ENCODE results near the gene PCCB.

Gene PCCB

GRCh38 chr3:136276049-136276755 lies 26.1 kb downstream of the PCCB start:
- TF ChIP-seq CSRNP3 (CRISPR knock-in tag; IDR thresholded peaks at IDR 0.05), result no peak
- no peak for TF ChIP-seq POU6F1 (CRISPR knock-in tag; IDR thresholded peaks at IDR 0.05; ENCODE audit: borderline replicate concordance, low read depth)
- TF ChIP-seq TCF4 (CRISPR knock-in tag; IDR thresholded peaks at IDR 0.05; ENCODE audit: borderline replicate concordance), result no peak
- no peak for TF ChIP-seq RARB (CRISPR knock-in tag; IDR thresholded peaks at IDR 0.05)
- no peak for TF ChIP-seq OSR1 (CRISPR knock-in tag; IDR thresholded peaks at IDR 0.05)
- TF ChIP-seq, protein P1, sequence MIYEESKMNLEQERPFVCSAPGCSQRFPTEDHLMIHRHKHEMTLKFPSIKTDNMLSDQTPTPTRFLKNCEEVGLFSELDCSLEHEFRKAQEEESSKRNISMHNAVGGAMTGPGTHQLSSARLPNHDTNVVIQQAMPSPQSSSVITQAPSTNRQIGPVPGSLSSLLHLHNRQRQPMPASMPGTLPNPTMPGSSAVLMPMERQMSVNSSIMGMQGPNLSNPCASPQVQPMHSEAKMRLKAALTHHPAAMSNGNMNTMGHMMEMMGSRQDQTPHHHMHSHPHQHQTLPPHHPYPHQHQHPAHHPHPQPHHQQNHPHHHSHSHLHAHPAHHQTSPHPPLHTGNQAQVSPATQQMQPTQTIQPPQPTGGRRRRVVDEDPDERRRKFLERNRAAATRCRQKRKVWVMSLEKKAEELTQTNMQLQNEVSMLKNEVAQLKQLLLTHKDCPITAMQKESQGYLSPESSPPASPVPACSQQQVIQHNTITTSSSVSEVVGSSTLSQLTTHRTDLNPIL (CRISPR knock-in tag; IDR thresholded peaks at IDR 0.05; ENCODE audit: low read depth), result no peak
- TF ChIP-seq ESRRG (CRISPR knock-in tag; IDR thresholded peaks at IDR 0.05), result no peak
- no peak for TF ChIP-seq TOX (CRISPR knock-in tag; IDR thresholded peaks at IDR 0.05; ENCODE audit: borderline replicate concordance)
- no peak for TF ChIP-seq ZNF8 (CRISPR knock-in tag; IDR thresholded peaks at IDR 0.05)
- no peak for TF ChIP-seq ARNTL (CRISPR knock-in tag; IDR thresholded peaks at IDR 0.05; ENCODE audit: borderline replicate concordance, low read depth)
- ATAC-seq, result no peak

DNA sequence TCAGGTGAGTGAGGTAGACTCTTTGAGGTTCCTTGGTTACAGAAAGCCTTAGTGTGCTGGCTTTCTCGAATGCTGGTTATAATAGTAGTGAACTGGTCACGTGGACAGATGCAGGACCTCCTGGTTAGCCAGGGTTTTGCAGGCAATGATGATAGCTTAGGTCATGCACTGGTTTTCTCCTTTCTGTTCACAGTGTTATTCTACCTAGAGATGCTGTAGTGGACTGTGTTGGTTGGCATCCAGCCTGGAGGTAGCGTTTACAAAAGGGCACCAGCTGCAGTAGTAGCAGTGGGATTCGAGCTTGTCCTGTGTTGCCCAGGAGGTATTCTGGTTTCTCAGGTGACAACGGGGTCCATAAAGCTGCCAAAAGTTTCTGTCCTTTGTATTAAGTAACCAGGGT lies 27.0 kb downstream of the PCCB start:
- no peak for ATAC-seq
- no peak for TF ChIP-seq CSRNP3 (CRISPR knock-in tag; IDR thresholded peaks at IDR 0.05)
- no peak for TF ChIP-seq ARNTL (CRISPR knock-in tag; IDR thresholded peaks at IDR 0.05; ENCODE audit: borderline replicate concordance, low read depth)
- TF ChIP-seq TOX (CRISPR knock-in tag; IDR thresholded peaks at IDR 0.05; ENCODE audit: borderline replicate concordance), result no peak
- no peak for TF ChIP-seq ZNF565 (CRISPR knock-in tag; conservative IDR thresholded peaks at IDR 0.05; ENCODE audit: low read depth)
- no peak for TF ChIP-seq ZNF8 (CRISPR knock-in tag; IDR thresholded peaks at IDR 0.05)

DNA sequence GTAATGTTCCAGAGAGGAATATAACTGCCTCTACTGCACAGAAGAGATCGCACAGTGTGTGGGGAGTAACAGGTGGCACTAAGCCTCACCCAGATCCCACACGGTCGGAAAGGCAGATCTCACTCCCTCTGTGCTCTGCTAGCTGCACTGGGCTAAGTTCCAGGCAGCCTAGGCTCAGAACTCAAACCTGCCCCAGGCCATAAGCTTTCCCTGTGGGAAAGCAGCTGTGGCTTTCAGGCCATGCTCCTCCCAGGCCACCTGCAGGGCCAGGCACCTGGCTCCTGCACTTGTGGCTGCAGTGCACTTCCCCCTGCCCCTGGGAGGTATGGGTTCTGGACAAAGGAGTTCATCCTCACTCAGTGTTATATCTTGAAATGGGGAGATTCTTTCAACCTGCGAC lies 27.5 kb downstream of the PCCB start:
- no peak for ATAC-seq
- no peak for TF ChIP-seq POU6F1 (CRISPR knock-in tag; IDR thresholded peaks at IDR 0.05; ENCODE audit: borderline replicate concordance, low read depth)
- TF ChIP-seq BACH2 (CRISPR knock-in tag; IDR thresholded peaks at IDR 0.05; ENCODE audit: borderline replicate concordance), result no peak
- no peak for TF ChIP-seq TOX (CRISPR knock-in tag; IDR thresholded peaks at IDR 0.05; ENCODE audit: borderline replicate concordance)

DNA sequence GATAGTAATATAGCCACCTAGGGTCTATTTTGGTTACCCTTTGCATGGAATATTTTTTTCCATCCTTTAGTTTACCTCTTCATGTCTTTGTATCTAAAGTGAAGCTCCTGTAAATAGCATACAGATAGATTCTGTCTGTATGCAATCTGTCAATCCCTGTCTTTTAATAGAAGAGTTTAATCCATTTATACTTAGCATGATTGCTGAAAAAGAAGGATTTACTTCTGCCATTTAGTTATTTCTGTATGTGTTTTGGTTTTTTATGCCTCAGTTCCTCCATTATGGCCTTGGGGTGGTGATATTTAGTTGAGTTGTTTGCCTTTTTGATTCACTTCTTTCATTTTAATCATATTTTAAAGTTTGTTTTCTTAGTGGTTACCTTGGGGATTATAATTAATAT lies 29.0 kb downstream of the PCCB start:
- TF ChIP-seq SNAI2 (CRISPR knock-in tag; IDR thresholded peaks at IDR 0.05), result no peak
- no peak for ATAC-seq

DNA sequence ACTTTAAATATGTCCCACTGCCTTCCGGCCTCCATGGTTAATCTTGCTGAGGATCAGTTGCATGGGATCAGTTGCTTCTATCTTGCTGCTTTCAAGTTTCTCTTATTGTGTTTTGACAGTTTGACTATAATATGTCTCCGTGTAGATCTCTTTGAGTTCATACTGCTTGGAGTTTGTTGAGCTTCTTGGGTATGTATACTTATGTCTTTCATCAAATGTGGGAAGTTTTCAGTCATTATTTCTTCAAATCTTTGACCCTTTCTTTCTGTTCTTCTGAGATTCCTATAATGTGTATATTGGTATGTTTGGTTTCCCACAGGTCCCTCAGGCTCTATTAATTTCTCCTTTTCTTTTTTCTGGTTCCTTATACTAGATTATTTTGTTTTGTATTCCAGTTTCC lies 30.8 kb downstream of the PCCB start:
- ATAC-seq, result no peak
- TF ChIP-seq ISL1 (CRISPR knock-in tag; IDR thresholded peaks at IDR 0.05) (no peak), OSR1 (CRISPR knock-in tag; IDR thresholded peaks at IDR 0.05) (no peak), SNAI2 (CRISPR knock-in tag; IDR thresholded peaks at IDR 0.05) (no peak), CSRNP3 (CRISPR knock-in tag; IDR thresholded peaks at IDR 0.05) (no peak), ZC3H10 (CRISPR knock-in tag; IDR thresholded peaks at IDR 0.05) (no peak), BACH2 (CRISPR knock-in tag; IDR thresholded peaks at IDR 0.05; ENCODE audit: borderline replicate concordance) (no peak), TOX (CRISPR knock-in tag; IDR thresholded peaks at IDR 0.05; ENCODE audit: borderline replicate concordance) (no peak), GLIS3 (CRISPR knock-in tag; IDR thresholded peaks at IDR 0.05) (no peak), ESRRG (CRISPR knock-in tag; IDR thresholded peaks at IDR 0.05) (no peak), ZNF8 (CRISPR knock-in tag; IDR thresholded peaks at IDR 0.05) (no peak), POU6F1 (CRISPR knock-in tag; IDR thresholded peaks at IDR 0.05; ENCODE audit: borderline replicate concordance, low read depth) (no peak), PATZ1 (CRISPR knock-in tag; IDR thresholded peaks at IDR 0.05; ENCODE audit: borderline replicate concordance) (no peak), TCF4 (CRISPR knock-in tag; IDR thresholded peaks at IDR 0.05; ENCODE audit: borderline replicate concordance) (no peak), ZNF565 (CRISPR knock-in tag; conservative IDR thresholded peaks at IDR 0.05; ENCODE audit: low read depth) (no peak)
